Measurements from ENCODE around the gene QSOX1.
A peak's percentile ranks its signal among the peaks of the same experiment; 100 is the strongest.

Gene QSOX1

GRCh38 chr1:180247061-180247460 lies 92.4 kb downstream of the QSOX1 start:
- Histone ChIP-seq H4K20me1 (ENCODE audit: control insufficient read depth, insufficient read depth, low read depth, low read length) (no peaks in the 10 kb centered on the region), H3K27ac (ENCODE audit: low read depth, low read length) (no peak overlapping the region), H3F3A (ENCODE audit: control insufficient read depth, insufficient read depth) (no peaks in the 10 kb centered on the region), H3K27me3 (ENCODE audit: control insufficient read depth, low read length) (no peaks in the 10 kb centered on the region), H3K9me3 (ENCODE audit: control insufficient read depth, insufficient read depth, low read length) (no peaks in the 10 kb centered on the region), H3K79me2 (ENCODE audit: control insufficient read depth, low read length) (no peaks in the 10 kb centered on the region), H3K4me1 (ENCODE audit: control insufficient read depth, low read length) (no peaks in the 10 kb centered on the region), H3K4me2 (ENCODE audit: low read length) (no peak overlapping the region), H3K4me3 (ENCODE audit: low read length) (no peak overlapping the region), H3K9me2 (replicated peaks; ENCODE audit: control insufficient read depth, low read length) (no peaks in the 10 kb centered on the region), H3K36me3 (ENCODE audit: control insufficient read depth, low read length) (no peaks in the 10 kb centered on the region)
- no peak for TF ChIP-seq EZH2phosphoT487 (IDR thresholded peaks at IDR 0.05; ENCODE audit: borderline replicate concordance, low read length)

DNA sequence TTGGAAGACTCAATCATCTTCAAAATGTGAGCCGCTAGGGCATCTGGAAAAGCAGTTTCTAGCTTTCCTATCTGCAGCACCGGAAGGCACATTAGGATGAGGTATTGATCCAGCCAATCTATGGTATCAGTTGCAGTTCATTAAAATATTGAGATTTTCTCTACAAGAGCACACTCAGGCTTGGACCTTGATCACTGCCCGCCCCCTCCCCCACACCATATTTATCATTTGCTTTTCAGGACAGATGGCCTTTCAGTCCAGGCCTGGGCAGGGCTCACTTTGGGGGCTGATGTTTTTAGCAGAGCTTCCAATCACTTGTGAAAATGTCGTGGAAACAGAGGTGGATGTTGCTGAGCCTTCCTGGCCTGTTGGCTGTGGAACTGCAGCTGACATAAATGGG lies 92.9 kb downstream of the QSOX1 start:
- no peaks in the 10 kb centered on the region for H3K79me2 ChIP-seq (ENCODE audit: control insufficient read depth, low read length)
- H3K4me3 ChIP-seq (ENCODE audit: low read length), result no peak overlapping the region
- no peaks in the 10 kb centered on the region for H3K9me3 ChIP-seq (ENCODE audit: control insufficient read depth, insufficient read depth, low read length)
- 0 out of 2 replicates have a peak, but pooled peaks cover 3% of the 10 kb centered on the region for H4K20me1 ChIP-seq (ENCODE audit: control insufficient read depth, insufficient read depth, low read depth, low read length)
- no peaks in the 10 kb centered on the region for H3K4me1 ChIP-seq (ENCODE audit: control insufficient read depth, low read length)
- no peaks in the 10 kb centered on the region for H3K9me2 ChIP-seq (replicated peaks; ENCODE audit: control insufficient read depth, low read length)
- H3K27ac ChIP-seq (ENCODE audit: low read depth, low read length), result no peak overlapping the region
- H3K27me3 ChIP-seq (ENCODE audit: control insufficient read depth, low read length), result no peaks in the 10 kb centered on the region
- no peak overlapping the region for H3K4me2 ChIP-seq (ENCODE audit: low read length)
- TF ChIP-seq CTCF (IDR thresholded peaks at IDR 0.05; ENCODE audit: low read depth, low read length, poor library complexity, severe bottlenecking), result no peak
- no peak for TF ChIP-seq EZH2phosphoT487 (IDR thresholded peaks at IDR 0.05; ENCODE audit: borderline replicate concordance, low read length)
- no peaks in the 10 kb centered on the region for H3F3A ChIP-seq (ENCODE audit: control insufficient read depth, insufficient read depth)
- no peaks in the 10 kb centered on the region for H3K36me3 ChIP-seq (ENCODE audit: control insufficient read depth, low read length)

- H3K4me2 ChIP-seq (ENCODE audit: low read length), result no peak overlapping the region
- no peaks in the 10 kb centered on the region for H3K9me2 ChIP-seq (replicated peaks; ENCODE audit: control insufficient read depth, low read length)
- H3K36me3 ChIP-seq (ENCODE audit: control insufficient read depth, low read length), result no peaks in the 10 kb centered on the region
- no peak for TF ChIP-seq CTCF (IDR thresholded peaks at IDR 0.05; ENCODE audit: low read depth, low read length, poor library complexity, severe bottlenecking)
- TF ChIP-seq EZH2phosphoT487 (IDR thresholded peaks at IDR 0.05; ENCODE audit: borderline replicate concordance, low read length), result no peak
- H3F3A ChIP-seq (ENCODE audit: control insufficient read depth, insufficient read depth), result no peaks in the 10 kb centered on the region
- no peak overlapping the region for H3K27ac ChIP-seq (ENCODE audit: low read depth, low read length)
- H3K9me3 ChIP-seq (ENCODE audit: control insufficient read depth, insufficient read depth, low read length), result no peaks in the 10 kb centered on the region
- H3K4me3 ChIP-seq (ENCODE audit: low read length), result no peak overlapping the region
- H4K20me1 ChIP-seq (ENCODE audit: control insufficient read depth, insufficient read depth, low read depth, low read length), result 0 out of 2 replicates have a peak, but pooled peaks cover 3% of the 10 kb centered on the region
- no peaks in the 10 kb centered on the region for H3K79me2 ChIP-seq (ENCODE audit: control insufficient read depth, low read length)
- no peaks in the 10 kb centered on the region for H3K27me3 ChIP-seq (ENCODE audit: control insufficient read depth, low read length)
- H3K4me1 ChIP-seq (ENCODE audit: control insufficient read depth, low read length), result no peaks in the 10 kb centered on the region
Measured at GRCh38 chr1:180248176-180248575, 93.5 kb downstream of the QSOX1 start.

- H3K4me1 ChIP-seq (ENCODE audit: control insufficient read depth, low read length), result no peaks in the 10 kb centered on the region
- no peak overlapping the region for H3K27ac ChIP-seq (ENCODE audit: low read depth, low read length)
- no peaks in the 10 kb centered on the region for H3K27me3 ChIP-seq (ENCODE audit: control insufficient read depth, low read length)
- TF ChIP-seq EZH2phosphoT487 (IDR thresholded peaks at IDR 0.05; ENCODE audit: borderline replicate concordance, low read length) (no peak), CTCF (IDR thresholded peaks at IDR 0.05; ENCODE audit: low read depth, low read length, poor library complexity, severe bottlenecking) (peak; percentile 48)
- H3K9me3 ChIP-seq (ENCODE audit: control insufficient read depth, insufficient read depth, low read length), result no peaks in the 10 kb centered on the region
- H3K4me2 ChIP-seq (ENCODE audit: low read length), result no peak overlapping the region
- H3K9me2 ChIP-seq (replicated peaks; ENCODE audit: control insufficient read depth, low read length), result no peaks in the 10 kb centered on the region
- H3K36me3 ChIP-seq (ENCODE audit: control insufficient read depth, low read length), result no peaks in the 10 kb centered on the region
- no peaks in the 10 kb centered on the region for H3F3A ChIP-seq (ENCODE audit: control insufficient read depth, insufficient read depth)
- no peak overlapping the region for H3K4me3 ChIP-seq (ENCODE audit: low read length)
- 0 out of 2 replicates have a peak, but pooled peaks cover 3% of the 10 kb centered on the region for H4K20me1 ChIP-seq (ENCODE audit: control insufficient read depth, insufficient read depth, low read depth, low read length)
- no peaks in the 10 kb centered on the region for H3K79me2 ChIP-seq (ENCODE audit: control insufficient read depth, low read length)
Measured at GRCh38 chr1:180248731-180249681, 94.3 kb downstream of the QSOX1 start.
